ENCODE data around the gene ROBO2.

ROBO2 gene

GRCh38 chr3:77601823-77602415 lies 562.0 kb downstream of the ROBO2 start:
- FAIRE-seq: no peak

DNA sequence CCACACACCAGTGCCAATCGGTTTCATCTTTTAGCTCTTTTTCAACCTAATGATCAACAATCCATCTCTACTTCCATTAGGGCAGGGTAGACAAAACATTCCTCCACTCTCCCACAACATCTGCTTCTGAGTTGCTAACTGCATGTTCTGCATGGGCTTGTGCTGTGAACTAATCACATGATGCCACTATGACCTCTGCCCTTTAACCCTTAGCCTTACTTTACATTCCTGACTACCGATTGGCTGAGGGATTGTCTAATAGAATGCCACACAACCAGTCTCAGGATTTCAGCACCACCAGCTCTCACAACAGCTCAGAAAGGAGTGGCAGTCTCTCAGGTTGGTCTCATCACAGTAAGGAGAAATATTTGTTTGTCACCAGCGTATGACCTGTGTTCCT lies 562.8 kb downstream of the ROBO2 start:
- FAIRE-seq: no peak

GRCh38 chr3:77605308-77605707 lies 565.4 kb downstream of the ROBO2 start:
- no peak for FAIRE-seq

- no peak for FAIRE-seq
Measured at GRCh38 chr3:77605865-77606264, 566.0 kb downstream of the ROBO2 start.

- FAIRE-seq: no peak
Measured at GRCh38 chr3:77606372-77606771, 566.5 kb downstream of the ROBO2 start.

- no peak for FAIRE-seq
Measured at GRCh38 chr3:77618686-77619085, 578.8 kb downstream of the ROBO2 start.

DNA sequence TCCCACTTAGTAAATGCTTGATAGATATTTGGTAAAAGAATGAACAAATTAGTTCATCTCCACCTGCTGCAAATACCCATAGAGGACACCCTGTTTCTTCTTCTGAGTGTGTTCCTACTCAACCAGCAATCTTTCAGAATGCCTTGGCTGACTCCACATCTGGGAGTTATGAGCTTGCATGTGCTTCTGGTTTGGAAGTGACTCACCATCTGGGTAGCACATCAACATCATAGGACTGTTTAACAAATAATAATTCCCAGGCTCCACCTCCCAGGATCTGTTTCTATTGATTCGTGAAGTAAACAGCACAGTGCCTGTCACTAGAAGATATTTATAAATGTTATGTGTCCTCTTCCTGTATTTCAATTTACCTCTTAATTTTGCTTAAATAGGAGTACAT lies 580.1 kb downstream of the ROBO2 start:
- no peak for FAIRE-seq

DNA sequence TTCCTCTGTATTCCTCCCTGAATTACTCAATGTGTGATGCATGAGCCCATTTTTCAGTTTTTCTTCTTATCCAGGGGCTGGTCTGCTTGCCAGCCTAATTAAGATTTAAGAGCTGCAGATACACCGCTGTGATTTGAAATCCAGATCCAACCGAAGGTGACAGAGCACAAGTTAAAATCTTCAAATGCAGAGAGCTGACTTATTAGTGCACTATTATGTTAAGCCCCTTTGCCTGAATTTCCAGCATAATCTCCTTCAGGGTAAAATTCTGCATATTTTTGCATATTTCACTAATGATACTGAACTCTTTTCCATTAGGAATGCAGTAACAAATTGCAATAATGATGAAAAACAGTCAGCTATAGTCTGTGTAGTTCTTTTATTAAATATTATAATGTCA lies 583.6 kb downstream of the ROBO2 start:
- no peak for FAIRE-seq

DNA sequence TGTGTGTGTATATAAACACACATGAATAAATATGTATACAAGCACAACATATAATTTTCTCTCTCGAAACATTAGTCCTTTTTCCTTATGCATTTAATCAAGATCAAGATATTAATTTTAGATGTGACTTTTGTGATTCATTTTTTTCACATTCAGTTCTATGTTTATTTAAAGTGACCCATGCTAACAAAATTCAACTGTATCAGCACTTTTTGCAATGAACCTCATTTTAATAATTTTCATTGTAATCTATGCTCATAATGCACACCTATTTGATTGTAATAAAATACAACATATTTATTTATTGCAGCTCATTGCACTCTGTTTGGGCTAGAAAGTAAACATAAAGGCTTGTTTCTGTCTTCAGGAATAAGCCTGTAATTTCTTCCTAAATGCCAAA lies 586.3 kb downstream of the ROBO2 start:
- no peak for FAIRE-seq

DNA sequence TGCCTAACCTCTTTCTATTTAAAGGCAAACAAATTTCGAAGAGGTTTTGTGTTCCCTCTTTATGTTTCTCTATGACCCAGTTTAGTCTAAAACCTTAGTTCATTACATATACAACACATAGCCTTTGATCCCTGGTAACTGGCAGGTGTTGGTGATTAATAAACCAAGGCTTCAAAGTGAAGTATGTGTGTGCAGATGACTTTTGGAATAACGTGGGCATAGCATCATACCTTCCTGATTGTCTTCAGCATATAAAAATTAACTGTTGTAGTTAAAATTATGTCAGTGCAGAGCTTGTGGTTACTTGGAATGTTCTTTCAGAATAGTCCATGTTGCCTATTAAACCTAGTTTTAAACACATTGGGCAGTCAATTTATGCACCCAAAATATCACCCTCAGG lies 608.3 kb downstream of the ROBO2 start:
- FAIRE-seq: no peak

DNA sequence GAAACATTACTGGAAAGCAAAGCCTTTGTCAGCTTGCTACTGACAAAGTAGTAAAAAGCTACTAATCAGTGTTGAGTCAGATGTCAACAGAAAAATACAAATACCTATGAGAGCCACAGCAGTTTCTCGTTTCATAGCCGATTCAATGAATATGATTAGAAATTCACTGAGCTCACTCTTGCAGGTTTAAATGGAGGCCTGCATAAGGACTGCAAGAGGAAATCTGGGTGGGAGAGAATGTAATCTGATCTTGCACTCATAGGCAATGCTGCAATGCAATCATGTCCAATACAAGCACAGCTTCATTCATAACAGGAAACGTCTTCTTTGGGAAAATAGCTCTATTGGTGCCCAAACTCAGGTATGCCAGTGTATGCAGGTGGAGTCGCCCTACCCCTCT lies 608.8 kb downstream of the ROBO2 start:
- no peak for FAIRE-seq

GRCh38 chr3:77652624-77653023 lies 612.7 kb downstream of the ROBO2 start:
- FAIRE-seq: no peak

DNA sequence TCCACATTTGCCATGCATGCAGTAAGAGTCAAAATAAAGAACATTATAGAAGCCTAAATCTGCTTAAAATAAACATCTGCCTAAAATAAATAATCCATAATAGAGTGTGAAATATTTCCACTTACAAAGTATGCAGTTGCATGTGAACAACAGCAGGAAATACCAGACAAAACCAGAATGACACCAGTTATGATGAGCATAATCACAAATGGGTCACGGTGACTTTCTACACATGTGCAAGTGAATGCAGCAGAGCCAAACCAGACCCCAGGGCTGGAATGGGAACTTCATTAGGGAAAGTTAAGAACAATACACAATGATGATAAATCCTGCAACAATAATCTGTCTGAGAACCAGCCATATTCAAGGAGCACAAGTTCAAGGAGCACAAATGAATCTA lies 615.5 kb downstream of the ROBO2 start:
- FAIRE-seq: no peak

DNA sequence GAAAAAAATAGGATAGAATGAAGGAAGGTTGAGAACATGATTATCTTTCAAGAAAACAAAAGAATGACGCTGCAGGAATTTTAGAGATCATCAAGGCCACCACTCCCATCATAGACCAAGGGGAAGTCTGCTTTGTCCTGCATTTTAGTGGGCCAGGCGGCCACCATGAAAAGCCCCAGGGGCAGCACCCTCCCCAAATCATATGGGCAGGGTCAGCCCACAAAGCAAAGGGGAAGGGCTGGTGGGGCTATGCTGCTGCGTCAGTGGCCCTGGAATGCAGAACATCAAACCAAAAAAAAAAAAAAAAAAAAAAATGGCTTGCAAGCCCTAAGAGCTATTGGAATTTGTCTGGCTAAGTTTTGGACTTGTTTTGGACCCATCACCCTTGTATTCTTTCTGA lies 620.8 kb downstream of the ROBO2 start:
- FAIRE-seq: no peak

- no peak for FAIRE-seq
Measured at GRCh38 chr3:77667901-77668300, 628.0 kb downstream of the ROBO2 start.

- no peak for FAIRE-seq
Measured at GRCh38 chr3:77668376-77668775, 628.5 kb downstream of the ROBO2 start.

GRCh38 chr3:77672016-77672415 lies 632.1 kb downstream of the ROBO2 start:
- no peak for FAIRE-seq

- no peak for FAIRE-seq
Measured at GRCh38 chr3:77682162-77682561, 642.3 kb downstream of the ROBO2 start.

DNA sequence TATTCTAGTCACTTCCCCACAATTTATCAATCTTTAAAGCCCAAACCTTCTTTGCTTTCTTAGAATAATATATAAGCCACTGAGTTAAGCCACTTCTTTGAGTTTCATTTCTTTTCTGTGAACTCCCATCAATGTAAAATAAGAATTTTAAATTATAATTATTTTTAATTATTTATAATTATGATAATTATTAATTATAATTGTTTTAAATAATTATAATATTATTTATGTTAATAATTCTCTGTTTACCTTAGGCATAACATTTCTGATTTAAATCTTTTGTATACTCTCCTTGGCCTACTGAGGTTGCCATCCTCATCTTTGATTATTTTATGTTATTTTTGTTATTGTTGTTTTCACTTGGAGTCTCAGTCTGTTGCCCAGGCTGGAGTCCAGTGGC lies 644.2 kb downstream of the ROBO2 start:
- peak; percentile 82 for FAIRE-seq

GRCh38 chr3:77685713-77686112 lies 645.8 kb downstream of the ROBO2 start:
- FAIRE-seq: no peak

DNA sequence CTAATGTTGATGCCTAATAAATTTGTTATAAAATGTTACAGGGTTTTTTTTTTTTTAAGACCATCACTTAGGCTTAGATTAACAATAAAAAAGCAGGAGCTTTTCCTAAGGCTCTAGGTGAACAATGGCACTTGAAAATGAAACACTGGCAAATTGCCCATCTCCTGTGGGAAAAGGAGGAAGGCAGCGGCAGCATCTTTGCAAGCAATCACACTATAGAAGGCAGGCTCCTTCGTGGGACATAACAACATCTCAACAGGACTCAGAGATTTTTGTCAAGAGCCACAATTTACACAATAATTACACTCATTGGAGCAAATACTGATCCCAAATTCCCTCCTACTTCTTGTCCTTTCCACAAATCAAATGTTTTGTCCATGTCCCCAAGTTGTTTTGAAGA lies 646.7 kb downstream of the ROBO2 start:
- FAIRE-seq: no peak

- no peak for FAIRE-seq
Measured at GRCh38 chr3:77687545-77687944, 647.6 kb downstream of the ROBO2 start.

DNA sequence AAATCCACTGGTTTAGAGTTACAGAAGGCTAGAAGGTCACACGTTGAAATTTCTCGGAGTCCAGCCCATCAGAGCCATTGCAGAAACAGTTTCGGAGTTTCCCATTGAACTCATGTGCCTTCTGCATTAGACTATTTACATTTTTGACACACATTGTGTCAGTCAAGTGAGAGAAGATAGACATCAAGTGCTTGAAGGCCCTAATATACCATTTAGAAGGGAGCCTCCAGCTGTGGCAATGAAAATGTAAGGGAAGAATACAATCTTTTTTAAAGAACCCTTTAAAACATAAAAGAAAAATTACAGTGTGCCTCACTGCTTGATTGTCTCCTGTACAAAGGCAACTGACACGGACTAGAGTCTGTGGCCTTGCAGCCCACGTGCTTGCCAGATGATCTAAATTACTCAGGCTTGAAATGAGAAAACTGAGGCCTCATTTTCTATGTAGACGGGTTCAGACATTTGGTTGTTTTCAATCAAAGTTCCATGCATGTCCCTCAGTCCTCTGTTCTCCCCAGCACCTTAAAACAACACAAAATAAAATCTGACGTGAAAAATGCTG lies 650.5 kb downstream of the ROBO2 start:
- no peak for FAIRE-seq

DNA sequence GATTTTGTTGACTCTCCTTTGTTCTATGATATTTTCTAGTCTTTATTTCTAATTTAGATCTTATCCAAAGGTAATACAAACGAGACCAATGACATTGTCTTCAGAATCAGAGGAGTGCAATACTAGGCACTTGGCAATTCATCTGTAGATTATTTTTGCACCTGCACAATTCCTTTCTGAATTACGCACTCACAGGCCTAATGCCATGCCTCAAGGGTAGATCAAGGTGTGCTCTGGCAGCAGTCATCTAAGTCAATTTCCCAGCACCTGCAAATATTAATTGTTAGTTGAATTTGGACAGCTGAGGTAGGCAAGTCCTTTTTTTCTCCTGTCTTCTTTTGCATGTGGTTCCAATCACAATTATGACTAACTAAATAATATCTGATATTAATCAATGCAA lies 653.2 kb downstream of the ROBO2 start:
- FAIRE-seq: no peak

DNA sequence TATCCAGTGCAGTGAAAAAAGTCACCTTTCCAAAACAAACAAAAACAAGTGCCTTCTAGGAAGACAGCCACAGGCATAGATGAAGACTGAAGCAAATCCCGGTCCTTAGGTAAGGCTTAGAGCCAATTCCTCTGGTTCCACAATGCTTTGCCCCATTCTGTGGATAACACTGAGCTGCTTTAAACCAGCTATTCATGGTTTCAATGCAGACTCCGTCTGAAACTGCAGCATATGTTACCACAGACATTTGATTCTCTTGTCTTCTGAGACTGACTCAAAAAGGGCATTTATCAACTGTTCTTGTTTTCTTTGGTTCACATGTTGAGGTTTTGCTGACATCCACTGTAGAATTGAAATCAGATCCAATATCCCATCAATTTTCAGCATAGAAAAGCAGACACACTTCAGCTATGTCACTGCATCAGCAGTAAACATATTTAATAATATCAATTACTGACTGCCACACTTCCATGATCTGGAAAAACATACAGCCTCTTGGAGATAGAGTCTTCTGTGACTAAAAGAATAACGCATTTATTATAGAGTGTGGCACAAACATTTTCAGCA lies 659.3 kb downstream of the ROBO2 start:
- FAIRE-seq: no peak
